ENCODE data around the gene CRTAC1. TPM values are rescaled to one million over a fixed set of nuclear protein-coding genes. Genes with fewer than 3 reads are reported as not detected.

The CRTAC1 gene
- total RNA-seq, 1 experiment from 2014 or later, result 0.46 TPM

GRCh38 chr10:98063740-98064027 lies 33.3 kb upstream of the CRTAC1 start:
- H3K9me3 Mint-ChIP-seq, result no peaks in the 10 kb centered on the region
- Histone ChIP-seq H2BK12ac (ENCODE audit: insufficient read length, low read depth, low read length) (no peak overlapping the region), H2BK20ac (ENCODE audit: low read depth, low read length, poor library complexity, severe bottlenecking) (no peak overlapping the region), H4K8ac (replicated peaks; ENCODE audit: insufficient read length, low read depth, low read length) (no peak overlapping the region), H4K20me1 (ENCODE audit: control insufficient read depth, insufficient read depth, insufficient read length) (no peaks in the 10 kb centered on the region), H3K4ac (ENCODE audit: low read depth, low read length) (no peak overlapping the region), H3K14ac (ENCODE audit: insufficient read depth, low read length) (no peak overlapping the region), H2BK120ac (ENCODE audit: low read depth, low read length, poor library complexity, severe bottlenecking) (no peak overlapping the region), H2AK5ac (ENCODE audit: insufficient read length, low read length) (no peak overlapping the region), H3K79me2 (ENCODE audit: insufficient read depth, low read length) (no peaks in the 10 kb centered on the region), H3K79me1 (ENCODE audit: insufficient read depth, low read depth, low read length, poor library complexity, severe bottlenecking) (no peaks in the 10 kb centered on the region), H3K9ac (ENCODE audit: extremely low read depth, insufficient read length, low read length) (no peak overlapping the region), H3K18ac (ENCODE audit: insufficient read length, low read depth, low read length) (no peak overlapping the region), H3K23me2 (ENCODE audit: insufficient read length, low read depth, low read length, poor library complexity, severe bottlenecking) (no peaks in the 10 kb centered on the region), H4K5ac (ENCODE audit: insufficient read length, low read depth, low read length) (no peak overlapping the region), H3K56ac (ENCODE audit: insufficient read length, low read depth, low read length) (no peak overlapping the region), H2AFZ (ENCODE audit: low read length) (no peak overlapping the region), H3T11ph (ENCODE audit: low read length) (no peak overlapping the region), H3K9me3 (ENCODE audit: control insufficient read depth, low read depth, low read length) (no peaks in the 10 kb centered on the region), H3K23ac (ENCODE audit: insufficient read length, low read depth, low read length) (no peak overlapping the region), H2BK15ac (ENCODE audit: low read depth, low read length) (no peak overlapping the region), H4K91ac (ENCODE audit: insufficient read length, low read depth, low read length) (no peak overlapping the region), H3K4me2 (ENCODE audit: insufficient read depth, insufficient read length, low read length) (no peak overlapping the region), H3K27me3 (ENCODE audit: insufficient read depth, low read length) (no peaks in the 10 kb centered on the region), H3K27ac (ENCODE audit: insufficient read length, low read depth, low read length) (no peak overlapping the region), H3K4me1 (ENCODE audit: insufficient read depth, low read length) (0 out of 2 replicates have a peak, but pooled peaks cover 4% of the 10 kb centered on the region), H2BK5ac (ENCODE audit: insufficient read length, low read length) (no peak overlapping the region)
- no peak overlapping the region for H3K27ac Mint-ChIP-seq
- peaks cover 35% of the 10 kb centered on the region for H3K27me3 Mint-ChIP-seq (ENCODE audit: low read depth)
- no peak overlapping the region for H3K4me3 Mint-ChIP-seq
- no peak for DNase-seq
- peaks cover 16 to 21% of the 10 kb centered on the region in 2 experiments for H3K4me1 Mint-ChIP-seq
- TF ChIP-seq CTCF (conservative IDR thresholded peaks at IDR 0.05), result no peak
- H3K36me3 Mint-ChIP-seq (ENCODE audit: insufficient read depth in 1 of 3, low read depth in 3 of 3), result no peaks in the 10 kb centered on the region

All from H9 (cell line).